ENCODE measurements around the gene IMPDH1. TPM values are rescaled to one million over a fixed set of nuclear protein-coding genes. Genes with fewer than 3 reads are reported as not detected.

IMPDH1 gene
- total RNA-seq, 1 donor from 2014 or later, result 23.4 TPM

DNA sequence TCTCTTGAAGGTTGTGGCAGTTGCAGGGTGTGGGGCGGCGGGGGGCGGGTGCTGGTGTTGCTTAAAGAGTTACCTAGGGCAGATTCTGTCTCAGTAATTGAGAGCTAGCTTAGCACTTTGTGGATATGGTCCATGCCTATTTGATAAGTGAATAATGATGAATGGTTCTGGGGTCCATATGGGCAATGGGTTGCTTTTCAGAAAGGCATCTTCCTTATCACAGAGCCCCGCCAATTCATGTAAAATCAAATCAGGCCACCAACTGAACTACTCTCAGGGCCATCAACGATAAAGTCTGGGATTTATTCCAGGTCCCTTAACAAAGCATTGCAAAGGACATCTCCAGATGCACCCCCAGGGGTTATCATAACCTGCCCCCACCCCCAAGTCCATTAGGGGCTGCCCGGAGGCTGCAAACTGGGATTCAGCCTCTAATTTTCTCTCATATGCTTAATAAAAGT, 46.5 kb downstream of the IMPDH1 start:
- Mint-ChIP-seq H3K4me3 (ENCODE audit: low read depth) (no peak overlapping the region), H3K36me3 (ENCODE audit: insufficient read depth) (no peaks in the 10 kb centered on the region), H3K27ac (no peak overlapping the region)

GRCh38 chr7:128362670-128363069, 47.1 kb downstream of the IMPDH1 start:
- TF ChIP-seq, protein P1, sequence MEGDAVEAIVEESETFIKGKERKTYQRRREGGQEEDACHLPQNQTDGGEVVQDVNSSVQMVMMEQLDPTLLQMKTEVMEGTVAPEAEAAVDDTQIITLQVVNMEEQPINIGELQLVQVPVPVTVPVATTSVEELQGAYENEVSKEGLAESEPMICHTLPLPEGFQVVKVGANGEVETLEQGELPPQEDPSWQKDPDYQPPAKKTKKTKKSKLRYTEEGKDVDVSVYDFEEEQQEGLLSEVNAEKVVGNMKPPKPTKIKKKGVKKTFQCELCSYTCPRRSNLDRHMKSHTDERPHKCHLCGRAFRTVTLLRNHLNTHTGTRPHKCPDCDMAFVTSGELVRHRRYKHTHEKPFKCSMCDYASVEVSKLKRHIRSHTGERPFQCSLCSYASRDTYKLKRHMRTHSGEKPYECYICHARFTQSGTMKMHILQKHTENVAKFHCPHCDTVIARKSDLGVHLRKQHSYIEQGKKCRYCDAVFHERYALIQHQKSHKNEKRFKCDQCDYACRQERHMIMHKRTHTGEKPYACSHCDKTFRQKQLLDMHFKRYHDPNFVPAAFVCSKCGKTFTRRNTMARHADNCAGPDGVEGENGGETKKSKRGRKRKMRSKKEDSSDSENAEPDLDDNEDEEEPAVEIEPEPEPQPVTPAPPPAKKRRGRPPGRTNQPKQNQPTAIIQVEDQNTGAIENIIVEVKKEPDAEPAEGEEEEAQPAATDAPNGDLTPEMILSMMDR (IDR thresholded peaks at IDR 0.05; ENCODE audit: unreplicated experiment), result no peak
- Mint-ChIP-seq H3K4me1 (ENCODE audit: low read depth) (peaks cover 8% of the 10 kb centered on the region), H3K9me3 (ENCODE audit: low read depth) (no peaks in the 10 kb centered on the region), H3K4me3 (ENCODE audit: low read depth) (no peak overlapping the region), H3K27me3 (peaks cover 93% of the 10 kb centered on the region), H3K27ac (no peak overlapping the region), H3K36me3 (ENCODE audit: insufficient read depth) (no peaks in the 10 kb centered on the region)
- DNase-seq (ENCODE audit: low spot score, unreplicated experiment), result no peak

More for the DNA sequence above, 46.5 kb downstream of the IMPDH1 start:
- Mint-ChIP-seq H3K4me1 (ENCODE audit: low read depth) (peaks cover 8% of the 10 kb centered on the region), H3K27me3 (peaks cover 88% of the 10 kb centered on the region), H3K9me3 (ENCODE audit: low read depth) (no peaks in the 10 kb centered on the region)
- TF ChIP-seq, protein P1 (IDR thresholded peaks at IDR 0.05; ENCODE audit: unreplicated experiment), result no peak
- no peak for DNase-seq (ENCODE audit: low spot score, unreplicated experiment)

DNA sequence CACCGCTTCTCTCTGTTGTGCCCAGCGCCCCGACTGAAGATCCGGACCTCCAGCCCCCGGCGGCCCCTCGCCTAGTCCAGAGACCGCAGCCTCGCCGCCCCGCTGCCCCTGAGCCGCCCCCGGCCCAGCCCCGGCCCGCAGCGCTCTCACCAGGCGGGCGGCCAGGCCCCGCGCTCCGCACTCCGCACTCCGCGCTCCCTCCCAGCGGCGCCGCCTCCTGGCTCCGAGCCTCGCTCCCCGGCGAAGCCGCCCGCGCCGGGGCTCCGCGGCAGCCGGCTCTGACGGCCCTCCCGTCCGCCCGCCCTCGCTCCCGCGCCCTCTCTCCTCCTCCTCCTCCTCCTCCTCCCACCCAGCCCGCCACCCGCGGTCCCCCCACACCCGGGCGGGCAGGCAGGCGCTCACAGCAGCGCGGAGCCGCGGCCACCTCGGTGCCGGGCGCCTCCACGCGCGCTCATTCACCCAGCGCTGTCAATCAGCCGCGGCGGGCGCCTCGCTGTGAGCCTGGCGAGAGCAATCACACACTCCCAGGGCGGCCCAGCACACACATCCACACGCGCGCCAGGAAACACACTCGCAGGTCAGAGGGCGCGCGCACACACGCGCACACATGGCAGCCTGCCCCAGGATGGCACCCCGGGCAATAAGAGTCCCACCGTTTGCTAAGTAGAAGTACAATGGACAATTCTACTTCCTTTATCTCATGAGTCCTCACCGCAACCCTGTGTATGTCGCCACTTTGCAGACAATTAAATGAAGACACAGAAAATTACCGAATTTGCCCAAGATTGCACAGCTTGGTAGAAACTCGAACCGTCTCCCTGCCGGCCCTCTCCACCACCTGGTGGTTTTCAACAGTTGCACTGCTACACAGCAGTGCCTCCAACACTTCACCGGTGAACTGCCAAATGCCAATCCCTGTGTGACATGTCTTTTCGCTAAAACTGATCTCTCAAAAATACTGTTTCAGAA, 48.1 kb downstream of the IMPDH1 start, which contains the start of gene PRRT4:
Gene PRRT4, minus strand, starts transcription at position 280 of the 969 bp plus-strand sequence.
- H3K4me1 Mint-ChIP-seq (ENCODE audit: low read depth), result peaks cover 13% of the 10 kb centered on the region
- H3K9me3 Mint-ChIP-seq (ENCODE audit: low read depth), result no peaks in the 10 kb centered on the region
- no peaks in the 10 kb centered on the region for H3K36me3 Mint-ChIP-seq (ENCODE audit: insufficient read depth)
- peaks cover 92% of the 10 kb centered on the region for H3K27me3 Mint-ChIP-seq
- DNase-seq (ENCODE audit: low spot score, unreplicated experiment), result peak; percentile 35
- peak within 1 kb of the TSS; percentile 62 for H3K27ac Mint-ChIP-seq
- TF ChIP-seq, protein P1 (IDR thresholded peaks at IDR 0.05; ENCODE audit: unreplicated experiment), result no peak
- peak within 1 kb of the TSS; percentile 68 for H3K4me3 Mint-ChIP-seq (ENCODE audit: low read depth)

GRCh38 chr7:128360359-128360678, 49.5 kb downstream of the IMPDH1 start:
- Mint-ChIP-seq H3K27ac (no peak overlapping the region), H3K9me3 (ENCODE audit: low read depth) (no peaks in the 10 kb centered on the region), H3K4me3 (ENCODE audit: low read depth) (peak overlapping the region; percentile 3), H3K27me3 (peaks cover 85% of the 10 kb centered on the region), H3K4me1 (ENCODE audit: low read depth) (peaks cover 13% of the 10 kb centered on the region), H3K36me3 (ENCODE audit: insufficient read depth) (no peaks in the 10 kb centered on the region)
- TF ChIP-seq, protein P1 (IDR thresholded peaks at IDR 0.05; ENCODE audit: unreplicated experiment), result no peak
- no peak for DNase-seq (ENCODE audit: low spot score, unreplicated experiment)

GRCh38 chr7:128359939-128360338, 49.8 kb downstream of the IMPDH1 start:
- TF ChIP-seq, protein P1 (IDR thresholded peaks at IDR 0.05; ENCODE audit: unreplicated experiment), result no peak
- H3K9me3 Mint-ChIP-seq (ENCODE audit: low read depth), result no peaks in the 10 kb centered on the region
- H3K36me3 Mint-ChIP-seq (ENCODE audit: insufficient read depth), result no peaks in the 10 kb centered on the region
- H3K27me3 Mint-ChIP-seq, result peaks cover 84% of the 10 kb centered on the region
- H3K4me1 Mint-ChIP-seq (ENCODE audit: low read depth), result peaks cover 13% of the 10 kb centered on the region
- H3K4me3 Mint-ChIP-seq (ENCODE audit: low read depth), result peak overlapping the region; percentile 3
- DNase-seq (ENCODE audit: low spot score, unreplicated experiment), result no peak
- no peak overlapping the region for H3K27ac Mint-ChIP-seq

Data from progenitor cell of endocrine pancreas (in vitro differentiated cells).